Fibroblast of pulmonary artery (primary cell): ENCODE measurements around the gene EPSTI1.

Experiments used
- DNase-seq: peaks from one replicate; pipeline ENCODE4 v3.0.0-alpha.2; 2010; ENCODE audit warnings: low read depth
- H3K4me3 ChIP-seq: replicated peaks from 2 replicates; pipeline ENCODE4 v1.5.1; 2011; ENCODE audit warnings: low read depth, mild to moderate bottlenecking, control low read depth, low read length, moderate library complexity
- TF ChIP-seq, protein P1 (sequence below): IDR thresholded peaks from 2 replicates; pipeline ENCODE4 v1.5.1; 2011; ENCODE audit warnings: mild to moderate bottlenecking, control low read depth, low read length, inconsistent platforms; ENCODE audit errors: missing control alignments

EPSTI1 gene

GRCh38 chr13:42860485-42860884 is 131.6 kb downstream of the EPSTI1 start:
- TF ChIP-seq, protein P1, sequence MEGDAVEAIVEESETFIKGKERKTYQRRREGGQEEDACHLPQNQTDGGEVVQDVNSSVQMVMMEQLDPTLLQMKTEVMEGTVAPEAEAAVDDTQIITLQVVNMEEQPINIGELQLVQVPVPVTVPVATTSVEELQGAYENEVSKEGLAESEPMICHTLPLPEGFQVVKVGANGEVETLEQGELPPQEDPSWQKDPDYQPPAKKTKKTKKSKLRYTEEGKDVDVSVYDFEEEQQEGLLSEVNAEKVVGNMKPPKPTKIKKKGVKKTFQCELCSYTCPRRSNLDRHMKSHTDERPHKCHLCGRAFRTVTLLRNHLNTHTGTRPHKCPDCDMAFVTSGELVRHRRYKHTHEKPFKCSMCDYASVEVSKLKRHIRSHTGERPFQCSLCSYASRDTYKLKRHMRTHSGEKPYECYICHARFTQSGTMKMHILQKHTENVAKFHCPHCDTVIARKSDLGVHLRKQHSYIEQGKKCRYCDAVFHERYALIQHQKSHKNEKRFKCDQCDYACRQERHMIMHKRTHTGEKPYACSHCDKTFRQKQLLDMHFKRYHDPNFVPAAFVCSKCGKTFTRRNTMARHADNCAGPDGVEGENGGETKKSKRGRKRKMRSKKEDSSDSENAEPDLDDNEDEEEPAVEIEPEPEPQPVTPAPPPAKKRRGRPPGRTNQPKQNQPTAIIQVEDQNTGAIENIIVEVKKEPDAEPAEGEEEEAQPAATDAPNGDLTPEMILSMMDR = no peak
- no peak overlapping the region for H3K4me3 ChIP-seq
- DNase-seq = no peak

GRCh38 chr13:42859760-42860159 is 132.3 kb downstream of the EPSTI1 start:
- no peak overlapping the region for H3K4me3 ChIP-seq
- TF ChIP-seq, protein P1 = no peak
- no peak for DNase-seq

DNA sequence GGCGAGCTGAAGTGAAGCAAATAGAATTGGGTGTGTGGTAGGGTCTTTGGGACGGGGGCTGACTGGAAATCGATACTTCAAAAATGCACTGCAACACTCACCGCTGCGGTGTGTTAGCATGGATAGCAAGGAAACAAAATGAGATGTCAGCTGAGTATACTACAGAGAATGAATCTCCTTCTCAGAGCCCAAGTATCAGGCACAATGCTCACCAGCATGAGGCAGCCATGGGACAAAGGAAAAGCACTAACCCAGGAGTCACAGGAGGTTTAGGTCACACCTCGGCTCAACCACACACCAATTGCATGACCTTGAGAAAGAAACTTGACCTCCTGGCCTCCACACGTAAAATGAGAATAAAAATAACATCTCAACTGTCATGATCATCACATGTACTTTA is 136.6 kb downstream of the EPSTI1 start:
- H3K4me3 ChIP-seq = no peak overlapping the region
- TF ChIP-seq, protein P1 = no peak
- no peak for DNase-seq

- no peak overlapping the region for H3K4me3 ChIP-seq
- TF ChIP-seq, protein P1 = no peak
- DNase-seq = no peak
Measured at GRCh38 chr13:42852136-42852535, 139.9 kb downstream of the EPSTI1 start.

DNA sequence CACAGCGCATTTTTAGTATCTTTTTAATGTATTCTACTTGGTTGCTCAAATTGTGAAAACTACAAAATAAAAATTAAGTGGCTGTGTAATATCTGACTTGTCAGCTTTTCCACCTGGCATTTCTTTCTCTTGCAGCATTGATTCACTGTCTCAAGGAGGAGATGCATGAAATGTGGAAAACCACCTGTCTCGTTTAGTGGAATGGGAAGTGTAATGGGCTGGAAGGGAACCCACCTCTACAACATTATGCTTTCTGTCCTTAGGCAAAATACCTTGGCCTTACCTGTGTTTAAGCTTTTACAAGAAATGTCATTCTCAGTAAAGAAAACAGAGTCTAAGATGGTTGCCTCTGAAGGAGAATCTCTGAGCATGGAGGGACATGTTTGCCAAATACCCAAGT is 142.8 kb downstream of the EPSTI1 start:
- DNase-seq = no peak
- TF ChIP-seq, protein P1 = no peak
- no peak overlapping the region for H3K4me3 ChIP-seq

GRCh38 chr13:42847891-42848663 is 144.0 kb downstream of the EPSTI1 start:
- no peak overlapping the region for H3K4me3 ChIP-seq
- DNase-seq = peak; percentile 59
- TF ChIP-seq, protein P1 = no peak
